Liver (tissue), 3 donors: Measurements from ENCODE around the gene FANCE.

Experiments
- GABPA ChIP-seq, 2 donors: IDR thresholded peaks in 1 of 2; conservative IDR thresholded peaks in 1 of 2; 2 replicates each; pipeline ENCODE4 v1.6.1; 2016; ENCODE audit warnings: antibody characterized with exemption in 2 of 2, mild to moderate bottlenecking in 1 of 2, moderate library complexity in 1 of 2
- JUND ChIP-seq, 2 donors: IDR thresholded peaks; 2 replicates each; pipeline ENCODE4 v1.6.1; 2016; ENCODE audit warnings: antibody characterized with exemption in 2 of 2
- RAD21 ChIP-seq, 2 donors: IDR thresholded peaks; 2 replicates each; pipeline ENCODE4 v1.6.1; 2016; ENCODE audit warnings: antibody characterized with exemption in 2 of 2, mild to moderate bottlenecking in 2 of 2
- RXRA ChIP-seq, 2 donors: IDR thresholded peaks; 2 replicates each; pipeline ENCODE4 v1.6.1; 2017 to 2018; ENCODE audit warnings: antibody characterized with exemption in 2 of 2, mild to moderate bottlenecking in 1 of 2
- SP1 ChIP-seq: IDR thresholded peaks from 2 replicates; pipeline ENCODE4 v1.6.1; 2018; ENCODE audit warnings: antibody characterized with exemption, mild to moderate bottlenecking
- TAF1 ChIP-seq: conservative IDR thresholded peaks from 2 replicates; pipeline ENCODE4 v1.6.1; 2016; ENCODE audit warnings: antibody characterized with exemption, mild to moderate bottlenecking
- TF ChIP-seq, protein P1 (sequence below): fragments of 150-350 bp; IDR thresholded peaks from 2 replicates; pipeline ENCODE4 v1.5.1; 2017; ENCODE audit warnings: improper control_type of control experiment, low read depth, low read length; ENCODE audit not compliant: missing input control
- TF ChIP-seq, protein P2 (sequence below): IDR thresholded peaks from 2 replicates; pipeline ENCODE4 v1.6.1; 2016; ENCODE audit warnings: antibody characterized with exemption, mild to moderate bottlenecking
- donor health status: healthy.
- donor health status: healthy.

DNA sequence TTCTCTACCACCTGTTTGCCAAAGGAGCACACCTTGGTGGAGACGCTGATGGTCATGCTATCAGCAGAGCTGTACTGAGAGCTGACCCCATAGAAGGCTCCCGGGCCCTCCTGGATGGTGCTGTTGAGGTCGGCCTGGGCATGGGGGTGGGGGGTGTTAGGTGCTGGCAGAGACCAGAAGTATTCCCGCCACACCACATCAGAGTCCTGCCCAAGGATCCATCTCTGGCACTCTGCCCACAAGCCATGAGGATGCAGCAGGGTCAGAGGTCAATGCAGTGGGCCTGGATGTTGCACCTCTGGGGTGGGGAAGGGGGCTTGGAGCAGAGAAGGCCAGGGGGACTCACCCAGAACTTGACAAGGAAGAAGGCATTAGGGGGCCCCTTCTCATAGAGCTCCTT, 23.4 kb downstream of the FANCE start:
- TF ChIP-seq GABPA (IDR thresholded peaks at IDR 0.05 in 1 of 2, conservative IDR thresholded peaks at IDR 0.05 in 1 of 2) (no peak), TAF1 (no peak), RXRA (IDR thresholded peaks at IDR 0.05) (no peak), JUND (IDR thresholded peaks at IDR 0.05) (no peak), SP1 (no peak), RAD21 (IDR thresholded peaks at IDR 0.05) (no peak)
- TF ChIP-seq, protein P1, sequence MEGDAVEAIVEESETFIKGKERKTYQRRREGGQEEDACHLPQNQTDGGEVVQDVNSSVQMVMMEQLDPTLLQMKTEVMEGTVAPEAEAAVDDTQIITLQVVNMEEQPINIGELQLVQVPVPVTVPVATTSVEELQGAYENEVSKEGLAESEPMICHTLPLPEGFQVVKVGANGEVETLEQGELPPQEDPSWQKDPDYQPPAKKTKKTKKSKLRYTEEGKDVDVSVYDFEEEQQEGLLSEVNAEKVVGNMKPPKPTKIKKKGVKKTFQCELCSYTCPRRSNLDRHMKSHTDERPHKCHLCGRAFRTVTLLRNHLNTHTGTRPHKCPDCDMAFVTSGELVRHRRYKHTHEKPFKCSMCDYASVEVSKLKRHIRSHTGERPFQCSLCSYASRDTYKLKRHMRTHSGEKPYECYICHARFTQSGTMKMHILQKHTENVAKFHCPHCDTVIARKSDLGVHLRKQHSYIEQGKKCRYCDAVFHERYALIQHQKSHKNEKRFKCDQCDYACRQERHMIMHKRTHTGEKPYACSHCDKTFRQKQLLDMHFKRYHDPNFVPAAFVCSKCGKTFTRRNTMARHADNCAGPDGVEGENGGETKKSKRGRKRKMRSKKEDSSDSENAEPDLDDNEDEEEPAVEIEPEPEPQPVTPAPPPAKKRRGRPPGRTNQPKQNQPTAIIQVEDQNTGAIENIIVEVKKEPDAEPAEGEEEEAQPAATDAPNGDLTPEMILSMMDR = no peak
- TF ChIP-seq, protein P2, sequence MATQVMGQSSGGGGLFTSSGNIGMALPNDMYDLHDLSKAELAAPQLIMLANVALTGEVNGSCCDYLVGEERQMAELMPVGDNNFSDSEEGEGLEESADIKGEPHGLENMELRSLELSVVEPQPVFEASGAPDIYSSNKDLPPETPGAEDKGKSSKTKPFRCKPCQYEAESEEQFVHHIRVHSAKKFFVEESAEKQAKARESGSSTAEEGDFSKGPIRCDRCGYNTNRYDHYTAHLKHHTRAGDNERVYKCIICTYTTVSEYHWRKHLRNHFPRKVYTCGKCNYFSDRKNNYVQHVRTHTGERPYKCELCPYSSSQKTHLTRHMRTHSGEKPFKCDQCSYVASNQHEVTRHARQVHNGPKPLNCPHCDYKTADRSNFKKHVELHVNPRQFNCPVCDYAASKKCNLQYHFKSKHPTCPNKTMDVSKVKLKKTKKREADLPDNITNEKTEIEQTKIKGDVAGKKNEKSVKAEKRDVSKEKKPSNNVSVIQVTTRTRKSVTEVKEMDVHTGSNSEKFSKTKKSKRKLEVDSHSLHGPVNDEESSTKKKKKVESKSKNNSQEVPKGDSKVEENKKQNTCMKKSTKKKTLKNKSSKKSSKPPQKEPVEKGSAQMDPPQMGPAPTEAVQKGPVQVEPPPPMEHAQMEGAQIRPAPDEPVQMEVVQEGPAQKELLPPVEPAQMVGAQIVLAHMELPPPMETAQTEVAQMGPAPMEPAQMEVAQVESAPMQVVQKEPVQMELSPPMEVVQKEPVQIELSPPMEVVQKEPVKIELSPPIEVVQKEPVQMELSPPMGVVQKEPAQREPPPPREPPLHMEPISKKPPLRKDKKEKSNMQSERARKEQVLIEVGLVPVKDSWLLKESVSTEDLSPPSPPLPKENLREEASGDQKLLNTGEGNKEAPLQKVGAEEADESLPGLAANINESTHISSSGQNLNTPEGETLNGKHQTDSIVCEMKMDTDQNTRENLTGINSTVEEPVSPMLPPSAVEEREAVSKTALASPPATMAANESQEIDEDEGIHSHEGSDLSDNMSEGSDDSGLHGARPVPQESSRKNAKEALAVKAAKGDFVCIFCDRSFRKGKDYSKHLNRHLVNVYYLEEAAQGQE = no peak
